GM21619 (cell line): ENCODE measurements around the gene GABBR2.

Experiments
- ATAC-seq: cut with Tn5 transposase; IDR thresholded peaks from one replicate; pipeline ENCODE4 v1.9.1; 2021; ENCODE audit not compliant: unreplicated experiment

Gene GABBR2

DNA sequence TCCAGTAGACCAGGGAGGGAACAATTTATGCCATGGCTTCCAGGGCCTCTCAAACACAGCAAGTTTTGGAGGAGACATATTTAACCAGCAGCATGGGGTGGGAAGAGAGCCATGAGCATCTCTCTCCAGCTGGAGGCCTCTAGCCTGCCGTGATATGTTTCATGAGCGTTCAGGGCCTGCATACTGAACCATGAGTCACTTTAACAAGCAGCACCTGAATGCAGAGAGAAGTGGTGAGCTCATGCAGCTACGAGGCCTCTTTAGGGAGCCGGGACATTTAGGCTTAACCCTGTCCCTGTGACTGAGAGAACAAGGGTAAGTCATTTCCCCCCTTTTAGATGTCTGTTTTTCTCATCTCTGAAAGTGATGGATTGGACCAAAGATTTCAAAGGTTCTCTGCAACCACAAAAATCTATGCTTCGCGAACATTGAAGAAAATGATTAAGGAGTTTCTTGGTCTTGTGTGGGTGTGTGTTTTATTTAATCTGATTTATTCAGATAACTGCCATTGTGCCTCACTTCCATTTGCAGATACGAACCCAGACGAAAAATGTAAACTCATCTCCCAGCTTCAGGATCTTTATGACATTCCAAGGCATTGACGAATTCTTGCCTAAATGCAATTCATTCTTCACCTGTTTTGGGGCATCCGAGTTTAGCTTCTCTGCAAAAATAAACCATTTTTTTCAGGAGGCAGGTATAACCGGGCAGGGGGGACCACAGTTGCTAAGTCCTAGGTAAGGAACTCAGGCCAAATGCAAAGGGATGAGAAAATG lies 157.0 kb downstream of the GABBR2 start:
- no peak for ATAC-seq

DNA sequence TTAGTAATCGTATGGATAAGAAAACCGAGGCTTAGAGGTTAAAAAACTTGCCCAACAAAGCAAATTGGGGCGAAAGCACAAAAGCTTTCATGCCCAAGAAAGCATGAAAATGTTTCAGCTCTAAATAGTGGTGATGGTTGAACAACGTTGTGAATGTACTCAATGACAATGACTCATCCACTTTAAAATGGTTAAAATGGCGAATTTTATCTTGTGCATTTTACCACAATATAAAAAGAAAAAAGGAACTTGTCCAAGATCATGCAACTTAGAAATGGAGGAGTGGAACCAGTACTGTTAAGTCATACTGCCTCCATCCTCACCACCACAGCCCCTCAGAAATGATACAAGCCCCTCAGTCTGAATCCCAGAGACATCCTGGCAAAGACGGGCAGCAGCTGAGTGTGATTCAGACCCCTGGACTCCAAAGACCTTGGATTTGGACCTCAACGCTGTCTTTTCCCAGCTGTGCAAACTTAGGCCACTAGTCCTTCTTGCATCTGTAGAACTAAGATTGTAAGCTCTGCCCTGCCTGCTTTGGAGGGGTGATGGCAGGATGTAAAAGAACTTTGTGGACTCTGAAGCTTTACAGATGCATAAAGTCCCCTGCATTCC lies 158.4 kb downstream of the GABBR2 start:
- no peak for ATAC-seq

DNA sequence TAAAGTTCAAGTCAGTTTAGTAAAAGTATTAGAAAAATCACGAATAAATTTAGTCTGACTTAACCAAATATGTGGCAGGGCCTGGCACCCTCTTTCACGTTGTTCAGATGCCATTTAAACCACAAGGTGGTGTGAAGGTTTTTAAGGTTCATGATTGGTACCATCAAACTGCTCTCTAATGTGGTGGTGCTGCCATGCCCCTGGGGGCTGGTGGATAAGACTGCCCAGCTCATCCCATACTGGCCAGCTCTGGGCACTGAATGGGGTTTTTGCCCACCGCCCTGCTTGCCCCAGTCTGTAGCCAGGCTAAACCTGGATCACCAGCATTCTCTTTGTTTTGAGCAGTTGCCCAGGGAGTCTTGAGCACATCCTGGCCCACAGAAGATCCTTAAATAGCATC lies 159.3 kb downstream of the GABBR2 start:
- ATAC-seq, result no peak

DNA sequence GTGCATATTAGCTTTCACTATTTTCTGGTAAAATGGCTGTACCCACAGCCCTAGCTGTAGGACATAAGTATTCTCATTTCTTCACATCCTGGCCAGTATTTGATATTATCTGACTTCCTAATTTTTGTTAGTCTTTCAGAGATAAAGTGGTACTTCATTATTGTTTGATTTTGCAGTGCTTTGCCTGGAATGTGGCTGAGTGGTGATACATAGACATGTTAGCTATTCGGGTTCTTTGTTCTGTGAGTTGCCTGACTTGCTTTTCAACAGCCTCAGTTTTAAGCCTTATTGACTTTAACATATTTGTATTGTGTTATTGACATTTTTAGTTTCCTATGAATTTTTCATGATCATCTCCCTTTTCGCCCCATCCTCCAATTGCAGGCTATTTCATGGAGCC lies 161.1 kb downstream of the GABBR2 start:
- ATAC-seq, result no peak

DNA sequence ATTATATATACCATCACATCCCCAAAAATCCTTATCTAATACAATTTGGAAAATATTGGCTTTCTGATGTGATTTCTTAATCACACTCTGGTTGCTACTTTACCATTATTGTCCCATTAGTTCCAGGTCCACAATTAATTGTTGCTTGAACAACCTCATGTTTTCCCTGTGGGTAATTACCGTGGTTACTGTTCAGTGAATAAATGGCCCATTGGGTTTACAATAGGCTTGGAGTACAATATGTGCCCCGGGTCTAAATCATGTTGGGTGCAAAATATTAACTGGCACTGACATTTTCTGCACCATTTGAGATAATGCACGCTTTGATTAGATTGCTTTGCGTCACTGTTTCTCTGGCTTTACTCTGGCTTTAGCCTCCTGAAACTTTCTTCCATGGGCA lies 163.7 kb downstream of the GABBR2 start:
- ATAC-seq, result no peak

DNA sequence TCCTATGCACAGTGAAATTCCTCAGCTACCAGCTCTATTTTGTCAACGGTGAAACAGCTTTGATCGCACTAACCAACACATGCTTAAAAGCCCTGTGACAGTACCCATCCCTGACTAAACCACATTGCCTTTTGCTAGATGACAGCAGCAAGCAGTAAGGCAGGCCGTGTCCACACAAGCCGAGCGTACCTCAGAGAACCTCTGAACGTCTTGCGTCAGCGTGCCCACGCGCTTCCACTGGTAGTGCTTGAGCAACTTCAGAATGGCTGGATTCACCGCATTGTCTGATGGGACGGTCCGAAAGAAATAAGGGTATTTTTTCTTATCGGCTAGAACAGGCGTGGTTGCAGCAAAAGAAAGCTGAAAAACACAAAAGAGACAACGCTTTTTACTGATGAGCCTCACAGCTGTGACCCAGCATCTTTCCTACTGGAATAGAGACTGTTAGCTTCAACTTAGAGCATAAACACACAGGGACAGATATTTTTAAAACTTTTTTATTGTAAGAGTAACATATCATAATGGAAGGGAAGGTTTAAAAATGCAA lies 167.0 kb downstream of the GABBR2 start:
- no peak for ATAC-seq

DNA sequence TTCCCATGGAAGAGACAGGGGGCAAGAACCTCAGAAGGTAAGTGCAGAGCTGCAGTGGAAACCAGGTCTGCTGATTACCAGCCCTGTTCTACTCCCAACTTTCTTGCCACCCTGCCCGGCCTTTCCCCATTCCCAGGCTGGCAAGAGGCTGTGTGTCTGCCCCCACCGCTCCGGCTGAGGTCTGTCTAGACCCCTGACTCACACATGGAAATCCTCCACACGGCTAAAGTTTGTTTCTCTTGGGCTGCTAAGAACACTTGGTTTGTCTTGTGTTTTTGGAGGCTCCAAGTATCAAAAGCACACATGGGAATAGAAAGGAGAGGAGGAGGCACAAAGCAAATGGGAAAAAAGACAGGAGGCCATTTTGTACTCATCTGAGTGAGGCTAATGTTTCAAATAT lies 168.3 kb downstream of the GABBR2 start:
- no peak for ATAC-seq

DNA sequence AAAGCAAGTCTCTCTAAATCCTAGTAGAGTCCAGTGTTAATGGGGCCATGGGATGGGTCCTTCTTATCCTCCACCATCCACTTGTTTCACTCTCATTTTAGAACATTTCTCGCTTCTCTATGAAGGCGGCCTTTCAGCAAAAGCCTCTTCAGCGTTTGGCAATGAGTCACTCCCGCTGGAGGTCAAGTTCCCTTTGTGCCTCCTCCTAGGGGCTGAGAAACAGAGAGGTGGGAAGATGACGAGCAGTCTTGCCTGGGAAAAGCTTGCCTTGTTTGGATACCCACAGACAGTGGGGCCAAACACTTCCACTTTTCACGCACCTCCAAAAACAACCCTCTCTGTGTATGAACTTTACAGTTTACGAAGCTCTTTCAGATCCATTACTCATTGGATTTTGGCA lies 168.8 kb downstream of the GABBR2 start:
- no peak for ATAC-seq

DNA sequence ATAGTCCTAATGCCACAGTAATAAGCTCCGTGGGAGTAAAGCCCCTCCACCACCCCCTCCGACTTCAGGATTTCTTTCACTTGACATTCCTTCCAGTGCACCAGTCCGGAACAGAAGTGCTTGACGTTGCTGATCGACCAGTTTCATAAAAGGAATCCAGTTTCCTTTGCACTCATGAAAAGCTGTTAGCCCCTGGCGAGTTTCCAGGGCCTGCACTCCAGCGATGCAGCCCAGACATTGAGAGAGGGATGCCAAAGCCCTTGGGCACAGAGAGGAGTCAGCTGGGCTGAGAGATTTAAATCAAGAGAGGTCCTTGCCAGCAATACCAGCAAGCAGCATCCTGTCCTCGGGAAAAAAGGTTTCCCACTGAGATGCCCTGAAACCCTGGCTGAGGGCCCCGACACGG lies 170.1 kb downstream of the GABBR2 start:
- ATAC-seq, result no peak

DNA sequence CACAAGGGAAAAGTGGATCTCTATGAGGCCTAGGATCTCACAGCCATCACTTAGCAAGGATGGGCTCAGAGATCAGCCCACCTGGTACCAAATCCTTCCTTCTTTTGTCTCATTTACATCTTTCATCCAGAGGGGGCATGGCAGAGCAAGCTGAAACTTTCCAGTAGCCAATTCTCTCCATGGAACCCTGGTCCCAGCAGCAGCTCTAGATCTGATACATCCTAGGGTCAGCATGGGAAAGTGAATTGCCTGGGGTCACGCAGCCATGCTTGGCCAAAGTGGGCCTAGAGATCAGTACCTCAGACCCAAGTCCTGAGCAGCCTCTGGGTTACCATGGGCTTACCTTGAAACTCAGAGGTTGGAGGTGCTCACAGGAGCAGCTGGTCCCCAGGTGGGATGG lies 170.5 kb downstream of the GABBR2 start:
- no peak for ATAC-seq

DNA sequence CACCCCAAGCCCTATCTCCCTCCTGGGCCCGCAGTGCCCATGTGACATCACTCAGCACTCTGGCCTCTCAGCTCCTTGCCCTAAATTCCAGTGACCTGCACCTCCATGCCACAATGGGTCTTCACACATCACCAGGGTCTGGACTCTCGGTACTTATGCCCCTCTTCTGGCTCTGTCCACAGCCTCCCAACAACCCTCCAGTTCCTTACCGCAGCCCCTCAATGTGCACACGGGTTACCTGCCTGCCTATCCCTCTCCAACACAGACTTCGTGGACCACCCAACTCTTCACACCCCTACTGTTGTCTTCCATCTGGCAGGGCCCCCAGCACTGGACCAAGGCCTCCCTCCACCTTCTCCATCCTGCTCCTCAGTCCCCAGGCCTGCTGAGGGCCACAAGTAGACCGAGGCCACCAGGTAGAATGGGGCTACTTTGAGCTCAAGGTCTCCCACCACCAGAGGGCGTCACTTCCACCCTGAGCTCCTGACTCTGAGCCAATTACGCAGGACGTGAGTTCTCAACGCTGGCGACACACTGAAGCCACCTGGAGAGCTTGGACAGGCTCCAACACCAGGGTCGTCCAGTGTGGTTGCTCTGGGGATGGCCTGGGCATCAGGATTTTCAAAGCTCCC lies 172.1 kb downstream of the GABBR2 start:
- no peak for ATAC-seq

DNA sequence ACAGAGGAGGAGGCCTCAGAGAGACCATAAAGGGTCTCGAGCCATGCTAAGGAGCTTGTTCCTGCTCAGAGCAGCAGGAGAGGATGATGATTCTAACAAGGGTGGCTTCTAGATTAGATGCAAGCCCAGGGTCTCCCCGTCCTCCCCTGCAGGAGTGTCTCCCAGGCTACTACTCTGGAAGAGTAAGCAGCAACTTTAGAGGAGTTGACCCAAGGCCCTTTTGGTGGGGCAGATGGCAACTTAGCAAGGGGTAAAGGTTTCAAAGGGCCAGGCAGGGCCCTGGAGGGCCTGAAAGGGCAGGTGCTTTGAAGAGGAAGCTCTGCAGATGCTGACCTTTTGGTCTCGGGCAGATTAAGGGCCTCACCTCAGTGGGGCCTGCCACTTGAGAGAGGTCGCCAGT lies 174.9 kb downstream of the GABBR2 start:
- ATAC-seq, result no peak

DNA sequence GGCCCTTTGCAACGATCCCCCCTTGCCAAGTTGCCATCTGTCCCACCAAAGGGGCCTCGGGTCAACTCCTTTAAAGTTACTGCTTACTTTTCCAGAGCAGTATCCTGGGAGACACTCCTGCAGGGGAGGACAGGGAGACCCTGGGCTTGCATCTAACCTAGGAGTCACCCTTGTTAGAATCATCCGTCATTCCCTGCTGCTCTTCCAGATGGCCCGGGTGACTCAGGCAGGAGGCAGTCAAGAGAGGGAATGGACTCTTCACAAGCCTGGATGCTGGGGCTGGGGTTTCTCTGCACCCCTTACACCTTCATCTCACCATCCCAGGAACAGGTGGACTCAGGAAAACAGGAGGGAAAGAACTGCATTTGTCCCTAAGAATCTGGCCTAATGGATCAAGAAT lies 175.6 kb downstream of the GABBR2 start:
- no peak for ATAC-seq

DNA sequence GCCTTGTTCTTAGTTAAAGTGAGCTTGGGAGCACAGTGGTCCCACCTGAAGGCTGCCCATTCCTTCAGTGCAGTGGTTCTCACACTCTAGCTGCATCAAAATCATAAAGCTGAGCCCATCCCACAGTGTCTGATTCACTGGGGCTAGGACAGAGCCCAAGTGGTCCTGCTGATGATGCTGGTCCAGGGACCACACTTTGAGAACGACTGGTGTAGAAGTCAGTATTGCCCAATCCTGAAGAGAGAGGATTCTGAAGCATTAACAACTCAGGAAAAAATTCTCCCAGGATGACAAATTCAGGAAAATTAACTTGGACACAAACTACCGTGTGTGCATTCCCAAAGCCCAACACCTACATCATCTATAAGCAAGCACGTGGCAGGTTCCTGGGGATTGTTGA lies 176.2 kb downstream of the GABBR2 start:
- ATAC-seq, result no peak

DNA sequence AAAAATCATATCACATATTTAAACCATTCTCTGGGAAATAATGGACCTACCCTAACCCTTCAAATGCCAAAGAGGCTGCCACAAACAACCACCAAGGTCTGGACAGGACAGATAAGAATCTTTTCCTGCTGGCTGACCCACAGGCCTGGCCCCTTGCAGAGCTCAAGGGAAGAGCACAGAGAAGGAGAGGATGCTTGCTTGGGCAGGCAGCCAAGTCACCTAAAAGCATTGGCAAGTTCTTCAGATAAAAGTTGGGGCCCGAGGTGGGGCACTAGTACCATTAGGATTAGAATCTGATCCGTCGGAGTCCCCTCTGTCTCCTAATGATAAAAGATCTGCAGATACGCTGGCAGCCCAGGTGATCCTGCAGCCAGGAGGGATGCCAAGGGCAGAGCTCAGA lies 176.6 kb downstream of the GABBR2 start:
- ATAC-seq, result no peak

DNA sequence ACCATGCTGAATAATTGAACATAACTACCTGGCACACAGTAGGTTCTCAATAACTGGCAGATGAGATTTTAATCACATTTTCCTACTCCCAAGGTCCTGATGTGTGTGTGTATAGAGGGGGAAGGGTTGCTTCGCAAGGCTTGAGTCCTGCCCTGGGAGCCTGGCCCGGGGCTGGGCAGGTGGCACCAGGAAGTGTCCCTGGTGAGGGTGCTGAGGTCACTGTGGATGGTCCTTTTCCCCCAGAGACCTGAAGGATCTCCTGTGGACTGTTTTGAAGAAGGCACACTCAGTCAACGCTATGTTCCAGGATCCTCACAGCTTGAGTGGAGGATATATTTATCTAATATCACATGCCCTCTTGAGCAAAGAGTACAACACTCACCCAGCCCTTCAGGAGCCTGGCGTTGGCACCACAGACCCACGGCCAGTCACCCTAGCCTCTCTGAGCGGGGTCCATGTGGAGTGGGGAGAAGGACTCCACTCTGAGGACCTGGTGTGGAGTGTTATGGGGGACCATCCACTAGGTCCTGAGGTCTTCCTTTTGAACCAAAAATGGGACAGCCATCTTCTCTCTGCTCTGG lies 177.8 kb downstream of the GABBR2 start:
- no peak for ATAC-seq

DNA sequence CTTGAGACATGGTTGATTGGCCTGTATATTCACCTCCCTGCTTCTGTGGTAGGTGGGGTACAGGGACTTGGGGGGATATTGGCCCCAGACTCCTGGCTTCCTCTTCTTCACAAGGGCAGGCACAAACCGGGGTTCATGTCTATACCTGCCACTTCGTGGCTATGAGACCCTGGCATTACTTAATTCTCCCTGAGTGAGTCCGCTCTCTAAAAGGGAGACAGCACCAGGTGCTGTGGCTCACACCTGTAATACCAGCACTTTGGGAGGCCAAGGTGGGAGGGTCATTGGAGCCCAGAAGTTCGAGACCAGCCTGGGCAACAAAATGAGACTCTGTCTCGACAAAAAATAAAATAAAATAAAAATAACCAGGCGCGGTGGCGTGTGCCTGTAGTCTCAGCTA lies 178.5 kb downstream of the GABBR2 start:
- ATAC-seq, result no peak

DNA sequence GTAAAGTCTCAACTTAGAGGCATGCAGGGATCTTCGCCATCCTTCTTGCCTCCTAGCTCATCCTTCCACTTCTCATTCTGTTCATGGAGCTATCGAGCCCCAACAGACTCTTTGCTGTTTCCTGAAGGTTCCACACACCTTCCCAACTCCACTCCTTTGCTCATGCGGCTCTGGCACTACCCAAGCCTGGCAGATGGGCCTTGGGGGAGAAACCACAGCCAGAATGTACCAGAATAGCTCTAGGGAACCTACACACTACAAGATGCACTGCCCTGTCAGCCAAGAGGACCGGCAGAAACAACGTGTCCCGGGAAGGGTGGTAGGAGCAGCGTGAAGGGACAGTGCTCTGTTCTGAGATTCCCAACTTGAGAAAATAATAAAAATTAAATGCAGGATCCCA lies 178.9 kb downstream of the GABBR2 start:
- ATAC-seq, result no peak

DNA sequence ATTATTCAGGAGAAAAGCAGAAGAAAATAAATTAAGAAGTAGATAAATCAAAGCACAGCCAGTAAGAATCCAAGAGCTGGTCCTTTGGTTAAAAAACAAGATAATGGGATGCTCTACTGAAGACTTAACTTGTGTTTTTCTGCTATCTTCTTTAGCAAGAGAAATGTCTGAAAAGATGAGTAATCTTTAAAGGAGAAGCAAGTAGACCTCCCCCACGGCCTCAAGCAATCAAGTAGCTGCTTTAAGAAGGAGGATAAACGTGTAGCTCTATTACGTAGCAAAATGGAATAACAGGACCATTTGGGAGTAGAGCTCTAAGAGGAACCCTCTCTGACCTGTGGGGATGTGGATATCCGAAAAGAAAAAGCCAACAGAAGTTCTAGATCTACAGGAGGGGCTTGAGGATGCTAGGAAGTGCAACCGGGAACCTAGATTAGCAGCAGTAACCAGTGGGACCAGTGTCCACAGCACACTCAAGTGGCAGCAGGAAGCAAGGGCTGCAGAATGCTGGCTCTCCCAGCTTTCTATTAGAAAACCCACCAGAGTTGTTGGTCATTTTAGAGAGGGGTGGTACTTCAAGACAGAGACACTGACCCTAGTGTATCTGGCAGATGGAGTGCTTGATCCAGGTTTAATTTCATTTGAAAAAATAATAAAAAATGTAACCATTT lies 185.4 kb downstream of the GABBR2 start:
- ATAC-seq, result no peak

DNA sequence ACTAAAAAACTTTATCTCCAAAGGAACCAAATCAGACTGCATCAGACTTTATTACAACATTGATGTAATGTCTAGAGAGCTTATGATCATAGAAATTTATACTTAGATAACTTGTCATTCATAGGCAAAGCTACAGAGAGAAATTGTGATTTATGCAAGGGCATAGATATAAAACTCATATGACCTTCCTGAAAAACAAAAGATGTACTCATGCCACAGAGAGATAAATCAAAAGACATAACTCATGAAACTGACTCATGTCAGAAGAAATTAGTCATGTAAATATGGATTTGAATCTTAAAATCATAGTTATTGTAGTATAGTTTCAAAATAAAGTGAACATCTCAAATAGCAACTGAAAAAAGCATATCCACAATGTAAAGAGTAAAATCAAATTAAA lies 186.2 kb downstream of the GABBR2 start:
- ATAC-seq, result no peak

DNA sequence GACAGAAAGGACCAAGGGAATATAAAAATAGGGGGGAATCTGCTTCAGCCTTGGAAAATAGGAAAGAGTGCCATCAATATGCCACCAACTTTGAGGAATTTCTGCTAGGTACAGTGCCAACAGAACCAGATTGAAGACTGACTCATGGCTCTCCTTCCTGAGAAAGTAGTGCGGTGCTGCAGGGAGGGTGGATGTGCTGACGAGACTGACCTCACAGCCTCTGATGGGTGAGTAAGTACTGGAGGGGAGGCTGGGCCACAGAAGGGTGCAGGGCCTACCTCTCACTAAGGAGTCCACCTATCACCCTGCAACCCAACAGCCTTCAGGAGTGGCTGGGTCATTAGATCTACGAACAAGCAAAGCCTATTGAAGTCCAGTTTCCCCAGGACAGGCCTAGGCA lies 187.6 kb downstream of the GABBR2 start:
- no peak for ATAC-seq
